Endothelial cell of umbilical vein (primary cell): ENCODE measurements around the gene CLTCL1.

Source experiments
- EZH2 ChIP-seq: IDR thresholded peaks from 2 replicates; pipeline ENCODE4 v1.6.1; 2012; ENCODE audit warnings: borderline replicate concordance, low read depth, mild to moderate bottlenecking, moderate library complexity, low read length, inconsistent platforms; ENCODE audit not compliant: severe bottlenecking
- FOS ChIP-seq: IDR thresholded peaks from 2 replicates; pipeline ENCODE4 v1.6.1; 2011; ENCODE audit warnings: mild to moderate bottlenecking, low read length, moderate library complexity, borderline replicate concordance; ENCODE audit not compliant: insufficient read depth
- GATA2 ChIP-seq: IDR thresholded peaks from 2 replicates; pipeline ENCODE4 v1.7.0; 2011; ENCODE audit warnings: low read depth, mild to moderate bottlenecking, moderate library complexity, mixed read lengths, low read length; ENCODE audit not compliant: insufficient read length, insufficient read depth
- JUN ChIP-seq: IDR thresholded peaks from 2 replicates; pipeline ENCODE4 v1.6.1; 2011; ENCODE audit warnings: borderline replicate concordance, low read depth; ENCODE audit not compliant: insufficient read length, insufficient read depth
- POLR2A ChIP-seq: IDR thresholded peaks from 2 replicates; pipeline ENCODE4 v1.6.1; 2012; ENCODE audit warnings: low read depth, mild to moderate bottlenecking, control low read depth, low read length
- POLR2AphosphoS5 ChIP-seq: IDR thresholded peaks from 2 replicates; pipeline ENCODE4 v1.6.1; 2012; ENCODE audit warnings: low read depth, mild to moderate bottlenecking, control low read depth, low read length, moderate library complexity; ENCODE audit not compliant: insufficient read depth
- TF ChIP-seq, protein P1 (sequence below), 2 donors: IDR thresholded peaks; 1 replicate in 1 of 2; 2 replicates in 1 of 2; pipeline ENCODE4 v1.5.1; 2011; ENCODE audit warnings: low read length in 2 of 2, mild to moderate bottlenecking in 2 of 2, moderate library complexity in 2 of 2, control low read depth in 1 of 2, inconsistent platforms in 1 of 2, low read depth in 1 of 2; ENCODE audit not compliant: insufficient read depth in 1 of 2; ENCODE audit errors: extremely low read depth in 1 of 2
- TF ChIP-seq, protein P2 (sequence below): IDR thresholded peaks from 2 replicates; pipeline ENCODE4 v1.6.1; 2011; ENCODE audit not compliant: insufficient read depth, insufficient read length

DNA sequence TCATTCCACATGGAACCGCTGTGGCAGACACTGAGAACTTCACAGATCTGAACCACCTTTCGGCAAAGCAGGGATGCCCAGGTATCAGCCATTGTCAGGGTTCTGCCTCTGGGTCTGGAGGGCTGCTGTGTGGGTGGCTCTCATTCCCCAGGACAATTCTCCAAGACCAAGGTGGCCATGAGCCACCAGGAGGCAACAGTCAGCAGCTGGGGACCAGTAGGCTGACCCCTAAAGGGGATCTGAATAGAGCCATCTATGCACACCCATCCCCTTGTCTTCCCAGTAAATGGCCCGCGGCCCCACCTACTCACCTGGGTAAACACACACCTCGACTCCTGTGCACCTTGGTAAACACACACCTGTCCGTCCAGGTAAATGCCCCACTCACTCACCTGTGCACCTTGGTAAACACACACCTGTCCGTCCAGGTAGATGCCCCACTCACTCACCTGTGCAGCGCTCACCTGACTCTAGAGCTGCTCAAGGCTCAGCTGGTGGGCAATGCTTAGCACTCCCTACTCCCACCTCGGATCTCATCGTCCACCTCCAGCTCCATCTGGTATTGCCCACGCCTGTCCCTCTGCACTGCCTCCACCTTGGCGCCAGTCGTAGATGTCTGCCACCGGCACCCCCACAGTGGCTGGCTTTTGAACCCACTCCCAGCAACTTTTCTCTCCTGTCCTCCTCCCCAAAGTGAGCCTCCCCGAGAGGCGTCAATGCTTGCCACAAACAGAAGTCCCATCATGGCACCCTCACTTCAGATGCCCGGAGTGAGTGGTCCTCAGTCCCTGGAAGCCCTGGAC is 123.2 kb downstream of the CLTCL1 start:
- TF ChIP-seq, protein P1, sequence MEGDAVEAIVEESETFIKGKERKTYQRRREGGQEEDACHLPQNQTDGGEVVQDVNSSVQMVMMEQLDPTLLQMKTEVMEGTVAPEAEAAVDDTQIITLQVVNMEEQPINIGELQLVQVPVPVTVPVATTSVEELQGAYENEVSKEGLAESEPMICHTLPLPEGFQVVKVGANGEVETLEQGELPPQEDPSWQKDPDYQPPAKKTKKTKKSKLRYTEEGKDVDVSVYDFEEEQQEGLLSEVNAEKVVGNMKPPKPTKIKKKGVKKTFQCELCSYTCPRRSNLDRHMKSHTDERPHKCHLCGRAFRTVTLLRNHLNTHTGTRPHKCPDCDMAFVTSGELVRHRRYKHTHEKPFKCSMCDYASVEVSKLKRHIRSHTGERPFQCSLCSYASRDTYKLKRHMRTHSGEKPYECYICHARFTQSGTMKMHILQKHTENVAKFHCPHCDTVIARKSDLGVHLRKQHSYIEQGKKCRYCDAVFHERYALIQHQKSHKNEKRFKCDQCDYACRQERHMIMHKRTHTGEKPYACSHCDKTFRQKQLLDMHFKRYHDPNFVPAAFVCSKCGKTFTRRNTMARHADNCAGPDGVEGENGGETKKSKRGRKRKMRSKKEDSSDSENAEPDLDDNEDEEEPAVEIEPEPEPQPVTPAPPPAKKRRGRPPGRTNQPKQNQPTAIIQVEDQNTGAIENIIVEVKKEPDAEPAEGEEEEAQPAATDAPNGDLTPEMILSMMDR (IDR thresholded peaks at IDR 0.05; ENCODE audit: extremely low read depth in 1 of 2, insufficient read depth in 1 of 2, low read depth in 1 of 2, low read length in 2 of 2) = no peak
- TF ChIP-seq POLR2A = no peak
- TF ChIP-seq POLR2AphosphoS5 = no peak
- TF ChIP-seq, protein P2, sequence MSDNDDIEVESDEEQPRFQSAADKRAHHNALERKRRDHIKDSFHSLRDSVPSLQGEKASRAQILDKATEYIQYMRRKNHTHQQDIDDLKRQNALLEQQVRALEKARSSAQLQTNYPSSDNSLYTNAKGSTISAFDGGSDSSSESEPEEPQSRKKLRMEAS = no peak
- no peak for TF ChIP-seq JUN
- no peak for TF ChIP-seq EZH2
- TF ChIP-seq GATA2 = no peak
- TF ChIP-seq FOS = no peak
